Psoas muscle (tissue), 8 donors: ENCODE data around the gene UGDH. TPM values are rescaled to one million over a fixed set of nuclear protein-coding genes. Genes with fewer than 3 reads are reported as not detected.

ENCODE experiments used
- ATAC-seq, 4 donors: fragments of 200-7000 bp; cut with Tn5 transposase; one replicate each; pipeline ENCODE4 v1.9.1; 2020; ENCODE audit warnings: moderate library complexity in 3 of 4, mild to moderate bottlenecking in 2 of 4
- DNase-seq, 2 donors: peaks; one replicate each; pipeline ENCODE4 v3.0.0-alpha.2; 2020
- H3K27ac ChIP-seq: fragments of 200-600 bp; one replicate; pipeline ENCODE4 v1.8.0; 2022
- H3K27me3 ChIP-seq, 3 donors: fragments of 200-600 bp in 1 of 3; one replicate each; pipeline versions ENCODE4 v1.6.1 to v1.8.0; 2013 to 2022; ENCODE audit warnings: low read length in 2 of 3, mild to moderate bottlenecking in 2 of 3, moderate library complexity in 1 of 3; ENCODE audit not compliant: insufficient read depth in 3 of 3
- H3K36me3 ChIP-seq, 2 donors: fragments of 200-600 bp in 1 of 2; one replicate each; pipeline versions ENCODE4 v1.6.1 to v1.8.0; 2013 to 2022; ENCODE audit warnings: low read depth in 1 of 2, mild to moderate bottlenecking in 1 of 2, moderate library complexity in 1 of 2; ENCODE audit not compliant: insufficient read depth in 1 of 2
- H3K4me1 ChIP-seq: fragments of 200-600 bp; one replicate; pipeline ENCODE4 v1.8.0; 2022
- H3K4me3 ChIP-seq: fragments of 200-600 bp; one replicate; pipeline ENCODE4 v1.8.0; 2022; ENCODE audit warnings: mild to moderate bottlenecking
- H3K9me3 ChIP-seq: fragments of 200-600 bp; one replicate; pipeline ENCODE4 v1.8.0; 2022
- WGBS, 3 donors: extraction: QIAGEN DNeasy Blood & Tissue Kit; methylation state at CpG; one replicate each; pipeline versions ENCODE4 v1.1.6 to v1.1.7; 2013; 5-methylcytosine and 5-hydroxymethylcytosine counted together
- intact Hi-C, 2 donors: fragments of 100-400 bp; cut with DNase I; formaldehyde crosslinking; loops; one replicate each; pipeline versions ENCODE4 v1.11.0 to v1.14.2; 2022
- polyA plus RNA-seq, 3 donors: library from polyadenylated mRNA; stranded (reverse); fragments of 200-250 nt; gene quantifications; one replicate each; pipeline ENCODE4 v1.2.3, GENCODE V29; 2013
- total RNA-seq, 4 donors: library from RNA; stranded (reverse); fragmentation: NEBNext Ultra II Directional in 2 of 4; extraction: Animal tissue kit (Norgen Biotek cat#: 25700) in 2 of 4; gene quantifications; one replicate each; pipeline versions ENCODE4 v1.2.1 to v1.2.4, GENCODE V29; 2021 to 2023
- TF ChIP-seq, protein P1 (sequence below): fragments of 200-600 bp; IDR thresholded peaks from one replicate; pipeline ENCODE4 v1.8.0; 2022; ENCODE audit warnings: antibody characterized with exemption
- donor health status: healthy with polysubstance abuse.
- donor health status: DM: no; HTN: no; CAD: no; lungs with moderate emphysema.
- donor health status: Bipolar disorder and iron deficiency.
- donor health status: healthy.
- donor health status: DM: yes; HTN: yes; CAD: no.
- donor health status: DM: no; HTN: no; CAD: no.
- donor health status: DM: no; HTN: no; CAD: no.
- donor health status: DM: yes; HTN: yes; CAD: no.

UGDH gene
- total and polyA plus RNA-seq, 7 donors: 2.5 to 9.8 (median 7.7) TPM

DNA sequence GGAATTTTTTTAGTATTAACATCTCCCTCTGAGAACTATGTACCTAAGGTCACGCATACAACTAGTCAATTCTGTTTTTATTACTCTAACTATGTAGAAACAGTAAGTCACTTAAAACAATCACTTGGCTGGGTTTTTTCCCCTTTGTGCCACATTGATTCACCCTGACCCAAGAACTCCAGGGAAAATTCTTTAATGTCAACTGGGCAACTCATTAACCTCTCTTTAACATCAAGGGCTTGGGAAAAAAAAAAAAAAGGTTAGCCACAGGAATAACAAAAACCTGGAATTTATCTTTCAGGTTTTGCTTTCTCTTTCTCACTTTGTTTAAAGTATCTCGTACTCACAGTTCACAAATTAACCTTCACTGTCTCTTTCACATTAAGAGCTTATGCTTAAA lies 76.6 kb downstream of the UGDH start:
- DNase-seq (no peak), ATAC-seq (no peak)
- TF ChIP-seq, protein P1, sequence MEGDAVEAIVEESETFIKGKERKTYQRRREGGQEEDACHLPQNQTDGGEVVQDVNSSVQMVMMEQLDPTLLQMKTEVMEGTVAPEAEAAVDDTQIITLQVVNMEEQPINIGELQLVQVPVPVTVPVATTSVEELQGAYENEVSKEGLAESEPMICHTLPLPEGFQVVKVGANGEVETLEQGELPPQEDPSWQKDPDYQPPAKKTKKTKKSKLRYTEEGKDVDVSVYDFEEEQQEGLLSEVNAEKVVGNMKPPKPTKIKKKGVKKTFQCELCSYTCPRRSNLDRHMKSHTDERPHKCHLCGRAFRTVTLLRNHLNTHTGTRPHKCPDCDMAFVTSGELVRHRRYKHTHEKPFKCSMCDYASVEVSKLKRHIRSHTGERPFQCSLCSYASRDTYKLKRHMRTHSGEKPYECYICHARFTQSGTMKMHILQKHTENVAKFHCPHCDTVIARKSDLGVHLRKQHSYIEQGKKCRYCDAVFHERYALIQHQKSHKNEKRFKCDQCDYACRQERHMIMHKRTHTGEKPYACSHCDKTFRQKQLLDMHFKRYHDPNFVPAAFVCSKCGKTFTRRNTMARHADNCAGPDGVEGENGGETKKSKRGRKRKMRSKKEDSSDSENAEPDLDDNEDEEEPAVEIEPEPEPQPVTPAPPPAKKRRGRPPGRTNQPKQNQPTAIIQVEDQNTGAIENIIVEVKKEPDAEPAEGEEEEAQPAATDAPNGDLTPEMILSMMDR: no peak
- 45 to 93% (median 62%) methylated on average over 2 of the region's 2 CpGs for WGBS, 3 donors
- Histone ChIP-seq H3K4me3 (no peak overlapping the region), H3K27ac (no peak overlapping the region), H3K4me1 (peaks cover 9% of the 10 kb centered on the region), H3K36me3 (peaks cover 7 to 77% of the 10 kb centered on the region in 2 donors), H3K9me3 (no peaks in the 10 kb centered on the region), H3K27me3 (no peaks in the 10 kb centered on the region)
- intact Hi-C loops: no loop called here

Other genes starting within 250 kb of the UGDH start
- 10 to 100 TPM; 13.4 to 21.0 (median 15.8) TPM for gene RFC1, start 161.1 kb downstream of the UGDH start, total RNA-seq
- gene RFC1, start 161.1 kb downstream of the UGDH start, polyA plus RNA-seq: 10 to 100 TPM in 1 of 3 donors, 1 to 10 TPM in 2; 6.7 to 18.9 (median 7.4) TPM
- under 1 TPM in 2 of 4 donors, not detected in 2; 0.05 to 0.13 TPM for gene KLB, start 120.5 kb downstream of the UGDH start, total RNA-seq
- under 1 TPM; 0.03 to 0.13 (median 0.07) TPM for gene KLB, start 120.5 kb downstream of the UGDH start, polyA plus RNA-seq
- 100 to 1,000 TPM; 544 to 925 (median 746) TPM for gene RPL9, start 68.5 kb downstream of the UGDH start, total RNA-seq
- 1,000 to 10,000 TPM; 1,313 to 1,653 (median 1,550) TPM for gene RPL9, start 68.5 kb downstream of the UGDH start, polyA plus RNA-seq
- gene LIAS, start 68.4 kb downstream of the UGDH start, total RNA-seq: 10 to 100 TPM; 16.2 to 25.6 (median 17.6) TPM
- gene LIAS, start 68.4 kb downstream of the UGDH start, polyA plus RNA-seq: 10 to 100 TPM; 18.8 to 21.4 (median 19.6) TPM
- 1 to 10 TPM; 4.2 to 7.7 (median 6.5) TPM for gene SMIM14, start 111.4 kb upstream of the UGDH start, total RNA-seq
- 1 to 10 TPM; 2.2 to 8.4 (median 3.1) TPM for gene SMIM14, start 111.4 kb upstream of the UGDH start, polyA plus RNA-seq
- gene UBE2K, start 170.7 kb upstream of the UGDH start, total RNA-seq: 10 to 100 TPM; 45.9 to 75.9 (median 61.5) TPM
- 10 to 100 TPM; 24.5 to 69.1 (median 39.1) TPM for gene UBE2K, start 170.7 kb upstream of the UGDH start, polyA plus RNA-seq